ENCODE data around the gene RNF111.
A peak's percentile ranks its signal among the peaks of the same experiment; 100 is the strongest.
"Not testable (repeated sequence)": the region's sequence is repeated elsewhere in the genome, so short reads cannot be mapped to it uniquely, and the experiment has no call there.

Gene RNF111

DNA sequence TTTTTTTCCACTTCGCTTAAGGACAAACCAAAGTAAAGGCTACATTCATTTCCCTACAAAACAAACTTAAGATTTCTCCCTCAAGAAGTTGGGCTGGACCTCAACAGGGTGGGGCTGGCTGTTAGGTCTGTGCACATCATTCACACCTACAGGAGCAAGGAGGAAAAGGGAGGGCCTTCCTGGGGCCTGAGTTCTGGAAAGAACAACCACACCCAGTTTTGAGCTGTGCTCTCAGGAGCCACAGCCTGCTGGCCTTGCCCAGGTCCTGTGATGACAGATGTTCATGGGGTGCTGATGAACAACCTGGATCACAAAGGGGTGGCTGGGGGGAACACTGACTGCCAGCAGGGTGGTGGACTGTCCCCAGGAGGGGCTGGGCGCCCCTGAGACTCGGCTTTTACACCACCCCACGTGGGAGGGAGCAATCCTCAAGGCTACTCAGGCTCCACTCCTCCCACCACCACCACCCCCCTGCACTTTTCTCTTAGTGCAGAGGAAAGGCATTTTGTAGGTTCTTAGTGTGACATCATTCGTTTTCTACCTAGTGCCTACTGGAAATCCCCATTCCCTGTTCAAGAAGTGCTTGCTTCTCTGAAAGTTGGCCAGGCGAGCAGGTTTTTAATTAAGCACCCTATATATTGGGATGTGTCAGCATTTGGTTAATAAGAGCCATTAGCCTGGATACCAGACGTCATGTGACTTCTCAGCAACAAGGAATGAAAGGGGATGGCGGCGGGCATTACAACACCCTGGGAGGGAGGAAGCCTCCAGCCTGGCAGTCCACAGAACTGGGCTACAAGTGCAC lies 153.2 kb downstream of the RNF111 start:
- peak; percentile 76 for DNase-seq

- DNase-seq, result no peak
Observed at GRCh38 chr15:59143281-59143680, 155.8 kb downstream of the RNF111 start.

DNA sequence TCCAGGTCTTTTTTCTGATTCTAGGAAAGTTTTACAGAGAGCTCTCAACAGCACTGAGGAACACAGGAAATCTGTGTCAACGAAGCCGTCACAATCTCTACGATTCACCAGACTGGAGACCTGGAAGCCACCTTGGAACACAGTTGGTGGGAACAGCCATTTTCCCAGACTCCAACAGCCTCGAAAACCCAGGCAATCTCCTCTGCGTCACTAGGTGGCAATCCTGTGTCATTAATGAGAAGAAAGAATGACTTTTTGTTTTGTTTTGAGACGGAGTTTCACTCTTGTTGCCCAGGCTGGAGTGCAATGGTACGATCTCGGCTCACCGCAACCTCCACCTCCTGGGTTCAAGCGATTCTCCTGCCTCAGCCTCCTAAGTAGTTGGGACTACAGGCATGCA lies 157.1 kb downstream of the RNF111 start:
- not testable (repeated sequence) for DNase-seq
